MCF 10A (cell line): Measurements from ENCODE around the gene ANO4. TPM values are rescaled to one million over a fixed set of nuclear protein-coding genes. Genes with fewer than 3 reads are reported as not detected.
A peak's percentile ranks its signal among the peaks of the same experiment; 100 is the strongest.

Experiments used
- BruUV-seq: library from RNA; stranded (reverse); fragments of 400-500 nt; replicated peaks from 2 replicates; lab custom pipeline; 2021; lab: Mats Ljungman, UMichigan
- CTCF ChIA-PET: fragments of 300-600 bp; sonication (Branson Sonifier 250); formaldehyde crosslinking; extraction: SDS; loops from one replicate; lab custom pipeline; 2021; ENCODE audit warnings: antibody characterized with exemption, inconsistent platforms; lab: Yijun Ruan, JAX
- POLR2A ChIA-PET: fragments of 300-600, 350-650 bp; sonication (Branson Sonifier 250); formaldehyde crosslinking; extraction: SDS; loops from one replicate; lab custom pipeline; 2020; ENCODE audit warnings: antibody characterized with exemption, inconsistent platforms; lab: Yijun Ruan, JAX
- DNase-seq: peaks from one replicate; pipeline ENCODE4 v3.0.0-alpha.2; 2018; ENCODE audit not compliant: unreplicated experiment
- H3K27ac Mint-ChIP-seq: one replicate; pipeline ENCODE4 v1.8.0; 2022; ENCODE audit warnings: mild to moderate bottlenecking, low read depth, mixed read lengths; ENCODE audit not compliant: unreplicated experiment
- H3K27me3 Mint-ChIP-seq: one replicate; pipeline ENCODE4 v1.8.0; 2022; ENCODE audit warnings: mixed read lengths; ENCODE audit not compliant: insufficient read depth, unreplicated experiment
- H3K36me3 Mint-ChIP-seq: one replicate; pipeline ENCODE4 v1.8.0; 2022; ENCODE audit warnings: mild to moderate bottlenecking, moderate library complexity, mixed read lengths; ENCODE audit not compliant: insufficient read depth, unreplicated experiment
- H3K4me1 Mint-ChIP-seq: one replicate; pipeline ENCODE4 v1.8.0; 2022; ENCODE audit warnings: mixed read lengths; ENCODE audit not compliant: insufficient read depth, unreplicated experiment
- H3K4me3 Mint-ChIP-seq: one replicate; pipeline ENCODE4 v1.8.0; 2022; ENCODE audit warnings: mild to moderate bottlenecking, moderate library complexity, mixed read lengths; ENCODE audit not compliant: unreplicated experiment
- H3K9me3 Mint-ChIP-seq: one replicate; pipeline ENCODE4 v1.8.0; 2022; ENCODE audit warnings: mixed read lengths; ENCODE audit not compliant: unreplicated experiment
- CTCF ChIP-seq: fragments of 200-600 bp; IDR thresholded peaks from one replicate; pipeline ENCODE4 v1.8.0; 2022; ENCODE audit warnings: antibody characterized with exemption, mild to moderate bottlenecking; ENCODE audit not compliant: unreplicated experiment
- intact Hi-C: fragments of 100-400 bp; cut with micrococcal nuclease; formaldehyde crosslinking; loops from 2 replicates; pipeline ENCODE4 v1.14.1; 2022
- total RNA-seq: library from RNA; stranded (reverse); gene quantifications from 2 replicates; pipeline ENCODE4 v1.2.3, GENCODE V29; 2022

ANO4 gene
- total RNA-seq, 1 experiment from 2014 or later = 0.91 TPM

- intact Hi-C loops = no loop called here
- BruUV-seq = no TSS peak
- no peak for TF ChIP-seq CTCF
- no peak overlapping the region for H3K27ac Mint-ChIP-seq
- ChIA-PET POLR2A (interaction anchor here (0.5 kb wide), 1 partner anchor 13 kb away, joined by 3 read pairs; no protein-coding TSS in a partner anchor), CTCF (interaction anchor here (0.7 kb wide), 1 partner anchor 26 kb away, joined by 3 read pairs; no protein-coding TSS in a partner anchor)
- no peaks in the 10 kb centered on the region for H3K36me3 Mint-ChIP-seq
- no peaks in the 10 kb centered on the region for H3K9me3 Mint-ChIP-seq
- DNase-seq = no peak
- H3K27me3 Mint-ChIP-seq = no peaks in the 10 kb centered on the region
- H3K4me3 Mint-ChIP-seq = no peak overlapping the region
- H3K4me1 Mint-ChIP-seq = no peaks in the 10 kb centered on the region
Observed at GRCh38 chr12:101077791-101078528, 283.4 kb downstream of the ANO4 start.

GRCh38 chr12:101078536-101079285 lies 284.1 kb downstream of the ANO4 start:
- Mint-ChIP-seq H3K36me3 (no peaks in the 10 kb centered on the region), H3K9me3 (no peaks in the 10 kb centered on the region), H3K27ac (no peak overlapping the region), H3K4me3 (no peak overlapping the region), H3K4me1 (no peaks in the 10 kb centered on the region), H3K27me3 (no peaks in the 10 kb centered on the region)
- ChIA-PET CTCF (no interaction called here), POLR2A (no interaction called here)
- BruUV-seq = no TSS peak
- intact Hi-C loops = no loop called here
- no peak for TF ChIP-seq CTCF
- no peak for DNase-seq

GRCh38 chr12:101082706-101083105 lies 288.1 kb downstream of the ANO4 start:
- ChIA-PET CTCF (no interaction called here), POLR2A (no interaction called here)
- Mint-ChIP-seq H3K9me3 (no peaks in the 10 kb centered on the region), H3K27ac (no peak overlapping the region), H3K27me3 (no peaks in the 10 kb centered on the region), H3K4me3 (no peak overlapping the region), H3K4me1 (no peaks in the 10 kb centered on the region), H3K36me3 (no peaks in the 10 kb centered on the region)
- BruUV-seq = no TSS peak
- intact Hi-C loops = no loop called here
- no peak for DNase-seq
- TF ChIP-seq CTCF = no peak

- Mint-ChIP-seq H3K4me1 (no peaks in the 10 kb centered on the region), H3K4me3 (no peak overlapping the region), H3K36me3 (no peaks in the 10 kb centered on the region), H3K27ac (no peak overlapping the region), H3K27me3 (no peaks in the 10 kb centered on the region), H3K9me3 (no peaks in the 10 kb centered on the region)
- intact Hi-C loops = no loop called here
- ChIA-PET POLR2A (no interaction called here), CTCF (interaction anchor here (0.6 kb wide), 1 partner anchor 77 kb away, joined by 3 read pairs; no protein-coding TSS in a partner anchor)
- BruUV-seq = no TSS peak
- DNase-seq = peak; percentile 10
- no peak for TF ChIP-seq CTCF
Observed at GRCh38 chr12:101086490-101087135, 292.0 kb downstream of the ANO4 start.
